Measurements from ENCODE around the gene C4orf50. TPM values are rescaled to one million over a fixed set of nuclear protein-coding genes. Genes with fewer than 3 reads are reported as not detected.

The C4orf50 gene
- total RNA-seq, 1 donor from 2014 or later: 0.05 TPM

- peaks cover 7% of the 10 kb centered on the region for H3K27me3 Mint-ChIP-seq (ENCODE audit: unreplicated experiment)
Measured at GRCh38 chr4:5963611-5964010, 54.6 kb downstream of the C4orf50 start.

GRCh38 chr4:5962416-5962815 lies 55.8 kb downstream of the C4orf50 start:
- Mint-ChIP-seq H3K4me1 (ENCODE audit: unreplicated experiment) (no peaks in the 10 kb centered on the region), H3K27ac (ENCODE audit: unreplicated experiment) (no peak overlapping the region), H3K27me3 (ENCODE audit: unreplicated experiment) (peaks cover 7% of the 10 kb centered on the region), H3K4me3 (ENCODE audit: unreplicated experiment) (no peak overlapping the region), H3K36me3 (ENCODE audit: low read depth, unreplicated experiment) (no peaks in the 10 kb centered on the region), H3K9me3 (ENCODE audit: unreplicated experiment) (no peaks in the 10 kb centered on the region)
- no peak for TF ChIP-seq CTCF (IDR thresholded peaks at IDR 0.05; ENCODE audit: unreplicated experiment)
- DNase-seq (ENCODE audit: low spot score): no peak

More at GRCh38 chr4:5963611-5964010, 54.6 kb downstream of the C4orf50 start:
- no peak for TF ChIP-seq CTCF (IDR thresholded peaks at IDR 0.05; ENCODE audit: unreplicated experiment)
- H3K4me1 Mint-ChIP-seq (ENCODE audit: unreplicated experiment): peaks cover 5% of the 10 kb centered on the region
- no peaks in the 10 kb centered on the region for H3K36me3 Mint-ChIP-seq (ENCODE audit: low read depth, unreplicated experiment)
- no peak for DNase-seq (ENCODE audit: low spot score)
- no peaks in the 10 kb centered on the region for H3K9me3 Mint-ChIP-seq (ENCODE audit: unreplicated experiment)
- no peak overlapping the region for H3K4me3 Mint-ChIP-seq (ENCODE audit: unreplicated experiment)
- H3K27ac Mint-ChIP-seq (ENCODE audit: unreplicated experiment): peak overlapping the region; percentile 48

GRCh38 chr4:5960252-5960880 lies 57.9 kb downstream of the C4orf50 start:
- H3K4me3 Mint-ChIP-seq (ENCODE audit: unreplicated experiment): no peak overlapping the region
- DNase-seq (ENCODE audit: low spot score): no peak
- no peak overlapping the region for H3K27ac Mint-ChIP-seq (ENCODE audit: unreplicated experiment)
- no peaks in the 10 kb centered on the region for H3K36me3 Mint-ChIP-seq (ENCODE audit: low read depth, unreplicated experiment)
- no peak for TF ChIP-seq CTCF (IDR thresholded peaks at IDR 0.05; ENCODE audit: unreplicated experiment)
- H3K27me3 Mint-ChIP-seq (ENCODE audit: unreplicated experiment): peaks cover 4% of the 10 kb centered on the region
- H3K4me1 Mint-ChIP-seq (ENCODE audit: unreplicated experiment): no peaks in the 10 kb centered on the region
- no peaks in the 10 kb centered on the region for H3K9me3 Mint-ChIP-seq (ENCODE audit: unreplicated experiment)

- H3K36me3 Mint-ChIP-seq (ENCODE audit: low read depth, unreplicated experiment): no peaks in the 10 kb centered on the region
- no peak for TF ChIP-seq CTCF (IDR thresholded peaks at IDR 0.05; ENCODE audit: unreplicated experiment)
- no peak overlapping the region for H3K4me3 Mint-ChIP-seq (ENCODE audit: unreplicated experiment)
- H3K27me3 Mint-ChIP-seq (ENCODE audit: unreplicated experiment): peaks cover 5% of the 10 kb centered on the region
- no peak for DNase-seq (ENCODE audit: low spot score)
- H3K9me3 Mint-ChIP-seq (ENCODE audit: unreplicated experiment): no peaks in the 10 kb centered on the region
- no peaks in the 10 kb centered on the region for H3K4me1 Mint-ChIP-seq (ENCODE audit: unreplicated experiment)
- no peak overlapping the region for H3K27ac Mint-ChIP-seq (ENCODE audit: unreplicated experiment)
Measured at GRCh38 chr4:5959211-5959982, 58.8 kb downstream of the C4orf50 start.

- DNase-seq (ENCODE audit: low spot score): no peak
- Mint-ChIP-seq H3K27ac (ENCODE audit: unreplicated experiment) (no peak overlapping the region), H3K4me3 (ENCODE audit: unreplicated experiment) (no peak overlapping the region), H3K4me1 (ENCODE audit: unreplicated experiment) (no peaks in the 10 kb centered on the region), H3K27me3 (ENCODE audit: unreplicated experiment) (peaks cover 5% of the 10 kb centered on the region), H3K36me3 (ENCODE audit: low read depth, unreplicated experiment) (no peaks in the 10 kb centered on the region), H3K9me3 (ENCODE audit: unreplicated experiment) (no peaks in the 10 kb centered on the region)
- no peak for TF ChIP-seq CTCF (IDR thresholded peaks at IDR 0.05; ENCODE audit: unreplicated experiment)
Measured at GRCh38 chr4:5958199-5958735, 60.0 kb downstream of the C4orf50 start.
